Panc1 (cell line): ENCODE measurements around the gene CFDP1. TPM values are rescaled to one million over a fixed set of nuclear protein-coding genes. Genes with fewer than 3 reads are reported as not detected.

Experiments
- ATAC-seq: fragments of 200-7000 bp; cut with Tn5 transposase; 2 replicates; pipeline ENCODE4 v1.9.1; 2020; ENCODE audit warnings: mild to moderate bottlenecking, moderate library complexity
- BruUV-seq: library from RNA; stranded (reverse); fragments of 400-500 nt; replicated peaks from 2 replicates; lab custom pipeline; 2021; lab: Mats Ljungman, UMichigan
- CTCF ChIA-PET: fragments of 300-600 bp; sonication (Branson Sonifier 250); formaldehyde crosslinking; loops from one replicate; lab custom pipeline; 2022; ENCODE audit warnings: antibody characterized with exemption; lab: Charles Lee
- POLR2A ChIA-PET: fragments of 300-600 bp; sonication (Branson Sonifier 250); formaldehyde crosslinking; loops from one replicate; lab custom pipeline; 2022; ENCODE audit warnings: antibody characterized with exemption; lab: Charles Lee
- DNase-seq: peaks from one replicate; pipeline ENCODE4 v3.0.0-alpha.2; 2010; ENCODE audit warnings: low read depth, low spot score
- H3K27ac ChIP-seq: 2 replicates; pipeline ENCODE4 v1.5.1; 2011; ENCODE audit warnings: mild to moderate bottlenecking, low read length, inconsistent platforms
- H3K27me3 ChIP-seq: fragments of 200-500 bp; sonication (Bioruptor generic); 2 replicates; pipeline ENCODE4 v1.6.0; 2014; ENCODE audit warnings: low read length, inconsistent platforms; ENCODE audit not compliant: control insufficient read depth, insufficient read depth
- H3K36me3 ChIP-seq: fragments of 200-500 bp; sonication (Bioruptor generic); 2 replicates; pipeline ENCODE4 v1.5.1; 2014; ENCODE audit warnings: inconsistent platforms, mild to moderate bottlenecking, low read length, moderate library complexity; ENCODE audit not compliant: control insufficient read depth, insufficient read depth
- H3K4me1 ChIP-seq: 2 replicates; pipeline ENCODE4 v1.5.1; 2011; ENCODE audit warnings: inconsistent platforms, mild to moderate bottlenecking, low read length, moderate library complexity; ENCODE audit not compliant: control insufficient read depth, insufficient read depth
- H3K4me3 ChIP-seq, 2 experiments: 2 replicates each; pipeline ENCODE4 v1.5.1; 2011 to 2012; ENCODE audit warnings: low read depth in 2 of 2, low read length in 2 of 2, mild to moderate bottlenecking in 2 of 2, inconsistent platforms in 1 of 2, moderate library complexity in 1 of 2
- H3K9me3 ChIP-seq: fragments of 200-500 bp; sonication (Bioruptor generic); 2 replicates; pipeline ENCODE4 v1.5.1; 2014; ENCODE audit warnings: low read depth, mild to moderate bottlenecking, inconsistent platforms, low read length, moderate library complexity; ENCODE audit not compliant: control insufficient read depth, insufficient read depth
- POLR2AphosphoS5 ChIP-seq: IDR thresholded peaks from 2 replicates; pipeline ENCODE4 v1.6.1; 2012; ENCODE audit warnings: mild to moderate bottlenecking, low read depth, low read length, moderate library complexity
- SIN3A ChIP-seq: IDR thresholded peaks from 2 replicates; pipeline ENCODE4 v1.6.1; 2012; ENCODE audit warnings: low read depth, mild to moderate bottlenecking, low read length, moderate library complexity, borderline replicate concordance; ENCODE audit not compliant: insufficient read depth
- TCF7L2 ChIP-seq: IDR thresholded peaks from 2 replicates; pipeline ENCODE4 v1.6.1; 2011; ENCODE audit warnings: mild to moderate bottlenecking, low read depth, low read length, inconsistent platforms
- in situ Hi-C: cut with HindIII; loops from 2 replicates; pipeline ENCODE4 v1.10.0; 2016; ENCODE audit warnings: low sequenced_read_pairs, low pct_unique_long_range_greater_than_20kb
- intact Hi-C: fragments of 100-400 bp; cut with micrococcal nuclease; formaldehyde crosslinking; loops from one replicate; pipeline ENCODE4 v1.10.0; 2022; ENCODE audit not compliant: unreplicated experiment
- total RNA-seq: library from RNA; stranded (reverse); gene quantifications from one replicate; pipeline ENCODE4 v1.2.1, GENCODE V29; 2021; ENCODE audit not compliant: unreplicated experiment
- TF ChIP-seq, protein P1 (sequence below): fragments of 450-650 bp; IDR thresholded peaks from 2 replicates; pipeline ENCODE4 v1.5.1; 2017; ENCODE audit warnings: mild to moderate bottlenecking
- TF ChIP-seq, protein P2 (sequence below), 2 experiments: IDR thresholded peaks; 2 replicates each; pipeline ENCODE4 v1.6.1; 2011 to 2012; ENCODE audit warnings: low read depth in 2 of 2, control low read depth in 1 of 2, low read length in 1 of 2, mild to moderate bottlenecking in 1 of 2, moderate library complexity in 1 of 2; ENCODE audit not compliant: insufficient read depth in 1 of 2

The CFDP1 gene
- total RNA-seq, 1 experiment from 2014 or later: 25.7 TPM

DNA sequence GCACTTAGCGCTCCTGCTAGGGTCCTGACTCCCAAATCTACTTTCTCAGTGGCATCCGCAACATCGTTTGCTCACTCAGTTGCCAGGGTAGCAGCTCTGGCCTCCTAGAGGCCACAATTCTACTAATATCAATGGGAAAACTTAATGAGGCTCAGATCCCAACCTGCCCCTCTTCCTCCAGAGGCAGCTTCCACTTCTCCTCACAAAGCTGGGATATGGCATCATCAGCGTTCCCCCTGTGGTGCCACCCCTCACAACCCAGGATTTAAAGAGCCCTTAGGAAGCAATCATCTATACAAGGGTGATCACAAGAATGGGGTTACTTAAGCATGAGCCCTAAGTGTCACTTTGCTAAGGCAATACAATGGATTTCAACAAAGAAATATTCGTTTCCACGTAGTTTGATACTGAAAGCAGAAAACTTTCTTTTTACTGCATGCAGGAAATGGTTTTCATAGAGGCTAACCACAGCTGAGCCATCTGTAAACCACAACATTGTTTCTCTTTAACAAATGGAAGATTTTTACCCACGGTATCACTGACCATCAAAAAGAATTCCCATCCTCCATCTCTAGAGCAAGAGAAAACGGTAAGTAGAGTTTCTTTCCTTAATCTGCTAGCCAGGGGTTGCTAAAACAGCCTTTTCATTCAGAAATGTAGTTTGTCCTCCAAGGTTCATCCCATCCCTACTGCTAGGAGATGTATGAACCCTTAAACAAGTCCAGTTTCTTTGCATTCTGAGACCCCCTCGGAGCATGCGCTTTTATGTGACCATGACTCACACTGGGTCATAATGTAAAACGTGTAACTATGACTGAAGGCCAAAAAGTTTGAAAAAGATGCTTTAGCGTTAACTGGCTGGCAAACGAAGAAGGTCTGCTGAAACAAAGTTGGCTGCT lies 113.5 kb downstream of the CFDP1 start:
- ChIA-PET CTCF (no interaction called here), POLR2A (no interaction called here)
- H3K27ac ChIP-seq: no peak overlapping the region
- no peak for DNase-seq
- intact Hi-C loops: no loop called here
- no peaks in the 10 kb centered on the region; the same call in 1 of the 2 replicates for H3K36me3 ChIP-seq
- no peaks in the 10 kb centered on the region for H3K9me3 ChIP-seq
- no peak for ATAC-seq
- no peak overlapping the region for H3K4me3 ChIP-seq
- TF ChIP-seq, protein P1, sequence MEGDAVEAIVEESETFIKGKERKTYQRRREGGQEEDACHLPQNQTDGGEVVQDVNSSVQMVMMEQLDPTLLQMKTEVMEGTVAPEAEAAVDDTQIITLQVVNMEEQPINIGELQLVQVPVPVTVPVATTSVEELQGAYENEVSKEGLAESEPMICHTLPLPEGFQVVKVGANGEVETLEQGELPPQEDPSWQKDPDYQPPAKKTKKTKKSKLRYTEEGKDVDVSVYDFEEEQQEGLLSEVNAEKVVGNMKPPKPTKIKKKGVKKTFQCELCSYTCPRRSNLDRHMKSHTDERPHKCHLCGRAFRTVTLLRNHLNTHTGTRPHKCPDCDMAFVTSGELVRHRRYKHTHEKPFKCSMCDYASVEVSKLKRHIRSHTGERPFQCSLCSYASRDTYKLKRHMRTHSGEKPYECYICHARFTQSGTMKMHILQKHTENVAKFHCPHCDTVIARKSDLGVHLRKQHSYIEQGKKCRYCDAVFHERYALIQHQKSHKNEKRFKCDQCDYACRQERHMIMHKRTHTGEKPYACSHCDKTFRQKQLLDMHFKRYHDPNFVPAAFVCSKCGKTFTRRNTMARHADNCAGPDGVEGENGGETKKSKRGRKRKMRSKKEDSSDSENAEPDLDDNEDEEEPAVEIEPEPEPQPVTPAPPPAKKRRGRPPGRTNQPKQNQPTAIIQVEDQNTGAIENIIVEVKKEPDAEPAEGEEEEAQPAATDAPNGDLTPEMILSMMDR: no peak
- TF ChIP-seq SIN3A: no peak
- no peak for TF ChIP-seq TCF7L2
- TF ChIP-seq POLR2AphosphoS5: no peak
- TF ChIP-seq, protein P2, sequence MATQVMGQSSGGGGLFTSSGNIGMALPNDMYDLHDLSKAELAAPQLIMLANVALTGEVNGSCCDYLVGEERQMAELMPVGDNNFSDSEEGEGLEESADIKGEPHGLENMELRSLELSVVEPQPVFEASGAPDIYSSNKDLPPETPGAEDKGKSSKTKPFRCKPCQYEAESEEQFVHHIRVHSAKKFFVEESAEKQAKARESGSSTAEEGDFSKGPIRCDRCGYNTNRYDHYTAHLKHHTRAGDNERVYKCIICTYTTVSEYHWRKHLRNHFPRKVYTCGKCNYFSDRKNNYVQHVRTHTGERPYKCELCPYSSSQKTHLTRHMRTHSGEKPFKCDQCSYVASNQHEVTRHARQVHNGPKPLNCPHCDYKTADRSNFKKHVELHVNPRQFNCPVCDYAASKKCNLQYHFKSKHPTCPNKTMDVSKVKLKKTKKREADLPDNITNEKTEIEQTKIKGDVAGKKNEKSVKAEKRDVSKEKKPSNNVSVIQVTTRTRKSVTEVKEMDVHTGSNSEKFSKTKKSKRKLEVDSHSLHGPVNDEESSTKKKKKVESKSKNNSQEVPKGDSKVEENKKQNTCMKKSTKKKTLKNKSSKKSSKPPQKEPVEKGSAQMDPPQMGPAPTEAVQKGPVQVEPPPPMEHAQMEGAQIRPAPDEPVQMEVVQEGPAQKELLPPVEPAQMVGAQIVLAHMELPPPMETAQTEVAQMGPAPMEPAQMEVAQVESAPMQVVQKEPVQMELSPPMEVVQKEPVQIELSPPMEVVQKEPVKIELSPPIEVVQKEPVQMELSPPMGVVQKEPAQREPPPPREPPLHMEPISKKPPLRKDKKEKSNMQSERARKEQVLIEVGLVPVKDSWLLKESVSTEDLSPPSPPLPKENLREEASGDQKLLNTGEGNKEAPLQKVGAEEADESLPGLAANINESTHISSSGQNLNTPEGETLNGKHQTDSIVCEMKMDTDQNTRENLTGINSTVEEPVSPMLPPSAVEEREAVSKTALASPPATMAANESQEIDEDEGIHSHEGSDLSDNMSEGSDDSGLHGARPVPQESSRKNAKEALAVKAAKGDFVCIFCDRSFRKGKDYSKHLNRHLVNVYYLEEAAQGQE (IDR thresholded peaks at IDR 0.05; ENCODE audit: insufficient read depth in 1 of 2, low read depth in 2 of 2, low read length in 1 of 2): no peak
- in situ Hi-C loops: no loop called here
- BruUV-seq: no TSS peak
- H3K4me1 ChIP-seq: no peaks in the 10 kb centered on the region; the same call in 1 of the 2 replicates
- no peaks in the 10 kb centered on the region for H3K27me3 ChIP-seq

DNA sequence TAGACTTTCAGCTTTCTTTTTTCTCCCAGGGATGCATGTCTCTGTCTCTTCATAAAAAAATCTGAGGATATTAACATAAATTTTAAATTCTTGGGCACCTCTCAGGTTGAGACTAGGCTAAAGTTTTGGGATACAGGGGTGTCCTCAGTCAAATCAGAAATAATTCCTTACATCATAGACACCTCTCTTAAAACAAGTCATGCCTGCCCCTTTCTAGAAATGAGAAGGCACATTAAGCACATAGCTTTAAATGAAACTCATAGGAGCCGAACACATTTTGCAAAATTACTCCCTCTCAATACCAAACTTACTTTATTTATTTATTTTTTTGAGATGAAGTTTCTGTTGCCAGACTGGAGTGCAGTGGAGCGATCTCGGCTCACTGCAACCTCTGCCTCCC lies 114.6 kb downstream of the CFDP1 start:
- ChIA-PET CTCF (no interaction called here), POLR2A (no interaction called here)
- in situ Hi-C loops: no loop called here
- no TSS peak for BruUV-seq
- Histone ChIP-seq H3K4me1 (no peaks in the 10 kb centered on the region; the same call in 1 of the 2 replicates), H3K9me3 (no peaks in the 10 kb centered on the region), H3K27me3 (no peaks in the 10 kb centered on the region), H3K27ac (no peak overlapping the region), H3K36me3 (no peaks in the 10 kb centered on the region; the same call in 1 of the 2 replicates), H3K4me3 (no peak overlapping the region)
- intact Hi-C loops: no loop called here
- no peak for ATAC-seq
- no peak for TF ChIP-seq TCF7L2
- TF ChIP-seq POLR2AphosphoS5: no peak
- TF ChIP-seq, protein P2 (IDR thresholded peaks at IDR 0.05; ENCODE audit: insufficient read depth in 1 of 2, low read depth in 2 of 2, low read length in 1 of 2): no peak
- no peak for TF ChIP-seq SIN3A
- TF ChIP-seq, protein P1: no peak
- no peak for DNase-seq
